ENCODE measurements around the gene CGB5.
A peak's percentile ranks its signal among the peaks of the same experiment; 100 is the strongest.
"Not testable (repeated sequence)": the region's sequence is repeated elsewhere in the genome, so short reads cannot be mapped to it uniquely, and the experiment has no call there.

The CGB5 gene

GRCh38 chr19:49073514-49074378 is 30.1 kb downstream of the CGB5 start:
- 74 to 78% methylated on average over 12 to 18 of the region's 23 CpGs for WGBS, 2 experiments (ENCODE audit: insufficient coverage in 2 of 2)
- H3K4me3 ChIP-seq (ENCODE audit: extremely low read depth, insufficient read depth, low read length, poor library complexity, severe bottlenecking) = no peak overlapping the region
- H3K9me3 ChIP-seq (ENCODE audit: control insufficient read depth, low read length) = no peaks in the 10 kb centered on the region
- H3K36me3 ChIP-seq (ENCODE audit: control insufficient read depth, insufficient read depth, low read length) = no peaks in the 10 kb centered on the region
- no peak overlapping the region for H3K27ac ChIP-seq (ENCODE audit: low read depth, low read length, severe bottlenecking)
- H3K4me1 ChIP-seq (ENCODE audit: control insufficient read depth, insufficient read depth, low read length, poor library complexity, severe bottlenecking) = no peaks in the 10 kb centered on the region

- WGBS, 2 experiments (ENCODE audit: insufficient coverage in 2 of 2) = 31 to 35% methylated on average over 5 to 6 of the region's 9 CpGs
- H3K9me3 ChIP-seq (ENCODE audit: control insufficient read depth, low read length); H3K27ac ChIP-seq (ENCODE audit: low read depth, low read length, severe bottlenecking); H3K36me3 ChIP-seq (ENCODE audit: control insufficient read depth, insufficient read depth, low read length); H3K4me3 ChIP-seq (ENCODE audit: extremely low read depth, insufficient read depth, low read length, poor library complexity, severe bottlenecking); H3K4me1 ChIP-seq (ENCODE audit: control insufficient read depth, insufficient read depth, low read length, poor library complexity, severe bottlenecking): not testable (repeated sequence)
Observed at GRCh38 chr19:49074869-49075268, 31.2 kb downstream of the CGB5 start.

DNA sequence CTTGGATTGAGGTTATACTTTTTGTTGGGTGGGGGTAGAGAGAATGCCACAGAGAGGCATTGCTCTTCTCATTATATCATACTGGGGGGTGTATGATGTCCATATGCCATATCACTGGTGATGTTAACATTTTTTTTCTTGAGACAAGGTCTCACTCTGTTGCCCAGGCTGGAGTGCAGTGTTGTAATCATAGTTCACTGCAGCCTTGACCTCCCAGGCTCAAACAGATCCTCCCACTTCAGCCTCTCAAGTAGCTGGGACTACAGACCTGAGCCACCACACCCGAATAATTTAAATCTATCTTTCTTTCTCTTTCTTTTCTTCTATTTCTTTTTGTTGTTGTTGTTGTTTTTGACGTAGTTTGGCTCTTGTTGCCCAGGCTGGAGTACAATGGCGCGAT is 36.7 kb downstream of the CGB5 start:
- Histone ChIP-seq H3K4me3 (ENCODE audit: extremely low read depth, insufficient read depth, low read length, poor library complexity, severe bottlenecking) (no peak overlapping the region), H3K4me1 (ENCODE audit: control insufficient read depth, insufficient read depth, low read length, poor library complexity, severe bottlenecking) (no peaks in the 10 kb centered on the region), H3K27ac (ENCODE audit: low read depth, low read length, severe bottlenecking) (no peak overlapping the region), H3K36me3 (ENCODE audit: control insufficient read depth, insufficient read depth, low read length) (no peaks in the 10 kb centered on the region), H3K9me3 (ENCODE audit: control insufficient read depth, low read length) (no peaks in the 10 kb centered on the region)
- no CpG with 5 or more reads among the region's 4 CpGs for WGBS, 2 experiments (ENCODE audit: insufficient coverage in 2 of 2)

DNA sequence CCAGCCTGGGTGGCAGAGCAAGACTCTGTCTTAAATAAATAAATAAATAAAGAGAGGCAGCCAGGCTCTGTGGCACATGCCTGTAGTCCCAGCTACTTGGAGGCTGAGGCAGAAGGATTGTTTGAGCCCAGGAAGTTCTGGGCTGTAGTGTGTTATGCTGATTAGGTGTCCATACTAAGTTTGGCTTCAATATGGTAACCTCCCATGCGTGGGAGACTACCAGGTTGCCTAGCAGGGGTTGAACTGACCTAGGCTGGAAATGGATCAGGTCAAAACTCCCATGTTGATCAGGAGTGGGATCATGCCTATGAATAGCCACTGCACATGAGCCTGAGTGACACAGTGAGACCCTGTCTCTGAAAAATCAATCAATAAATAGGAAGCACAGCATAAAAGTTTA is 37.6 kb downstream of the CGB5 start:
- Histone ChIP-seq H3K4me1 (ENCODE audit: control insufficient read depth, insufficient read depth, low read length, poor library complexity, severe bottlenecking) (no peaks in the 10 kb centered on the region), H3K9me3 (ENCODE audit: control insufficient read depth, low read length) (no peaks in the 10 kb centered on the region), H3K36me3 (ENCODE audit: control insufficient read depth, insufficient read depth, low read length) (peaks cover under 1% of the 10 kb centered on the region), H3K4me3 (ENCODE audit: extremely low read depth, insufficient read depth, low read length, poor library complexity, severe bottlenecking) (no peak overlapping the region), H3K27ac (ENCODE audit: low read depth, low read length, severe bottlenecking) (no peak overlapping the region)
- WGBS, 2 experiments (ENCODE audit: insufficient coverage in 2 of 2) = 81 to 100% methylated on average over 1 of the region's 1 CpG

- Histone ChIP-seq H3K27ac (ENCODE audit: low read depth, low read length, severe bottlenecking) (peak overlapping the region; percentile 10), H3K9me3 (ENCODE audit: control insufficient read depth, low read length) (no peaks in the 10 kb centered on the region), H3K4me3 (ENCODE audit: extremely low read depth, insufficient read depth, low read length, poor library complexity, severe bottlenecking) (peak overlapping the region; percentile 87), H3K36me3 (ENCODE audit: control insufficient read depth, insufficient read depth, low read length) (peaks cover 30% of the 10 kb centered on the region), H3K4me1 (ENCODE audit: control insufficient read depth, insufficient read depth, low read length, poor library complexity, severe bottlenecking) (peaks cover 2% of the 10 kb centered on the region)
- WGBS, 2 experiments (ENCODE audit: insufficient coverage in 2 of 2) = 90 to 93% methylated on average over 18 to 24 of the region's 26 CpGs
Observed at GRCh38 chr19:49084206-49085019, 40.8 kb downstream of the CGB5 start.

GRCh38 chr19:49085020-49085867 is 41.6 kb downstream of the CGB5 start, which contains the start of gene SNRNP70:
Gene SNRNP70, plus strand, starts transcription at chr19:49085451. Its CDS starts 964 bp downstream, at chr19:49086415.
- Histone ChIP-seq H3K9me3 (ENCODE audit: control insufficient read depth, low read length) (no peaks in the 10 kb centered on the region), H3K36me3 (ENCODE audit: control insufficient read depth, insufficient read depth, low read length) (peaks cover 38% of the 10 kb centered on the region), H3K4me3 (ENCODE audit: extremely low read depth, insufficient read depth, low read length, poor library complexity, severe bottlenecking) (peak within 1 kb of the TSS; percentile 87), H3K27ac (ENCODE audit: low read depth, low read length, severe bottlenecking) (peak within 1 kb of the TSS; percentile 82), H3K4me1 (ENCODE audit: control insufficient read depth, insufficient read depth, low read length, poor library complexity, severe bottlenecking) (peaks cover 7% of the 10 kb centered on the region)
- WGBS, 2 experiments (ENCODE audit: insufficient coverage in 2 of 2) = 0 to 1% methylated on average over 61 to 84 of the region's 89 CpGs

DNA sequence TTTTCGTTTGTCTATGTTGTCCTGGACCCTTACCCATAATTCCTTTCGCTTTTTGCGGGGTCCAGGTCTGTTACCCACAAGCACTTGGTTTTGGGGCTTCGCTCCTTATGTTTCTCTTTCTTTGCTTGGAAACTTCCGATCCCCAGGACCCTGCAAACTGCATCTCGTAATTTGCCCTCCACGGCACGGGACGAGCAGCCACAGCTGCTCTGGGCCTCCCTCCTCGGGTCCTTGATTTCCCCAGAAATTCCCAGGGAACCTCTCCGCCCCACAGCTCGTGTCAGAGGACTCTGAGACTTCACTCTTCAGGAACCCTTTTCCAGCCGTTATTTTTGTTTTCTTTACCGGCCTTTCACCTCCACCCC is 42.2 kb downstream of the CGB5 start:
- WGBS, 2 experiments (ENCODE audit: insufficient coverage in 2 of 2) = 1 to 4% methylated on average over 12 to 14 of the region's 14 CpGs
- Histone ChIP-seq H3K27ac (ENCODE audit: low read depth, low read length, severe bottlenecking) (peak overlapping the region; percentile 82), H3K4me3 (ENCODE audit: extremely low read depth, insufficient read depth, low read length, poor library complexity, severe bottlenecking) (peak overlapping the region; percentile 87), H3K9me3 (ENCODE audit: control insufficient read depth, low read length) (no peaks in the 10 kb centered on the region), H3K4me1 (ENCODE audit: control insufficient read depth, insufficient read depth, low read length, poor library complexity, severe bottlenecking) (peaks cover 7% of the 10 kb centered on the region), H3K36me3 (ENCODE audit: control insufficient read depth, insufficient read depth, low read length) (peaks cover 44% of the 10 kb centered on the region)

- H3K4me1 ChIP-seq (ENCODE audit: control insufficient read depth, insufficient read depth, low read length, poor library complexity, severe bottlenecking) = peaks cover 7% of the 10 kb centered on the region
- H3K36me3 ChIP-seq (ENCODE audit: control insufficient read depth, insufficient read depth, low read length) = peaks cover 48% of the 10 kb centered on the region
- no peak overlapping the region for H3K27ac ChIP-seq (ENCODE audit: low read depth, low read length, severe bottlenecking)
- H3K9me3 ChIP-seq (ENCODE audit: control insufficient read depth, low read length) = no peaks in the 10 kb centered on the region
- 51 to 67% methylated on average over 9 to 11 of the region's 11 CpGs for WGBS, 2 experiments (ENCODE audit: insufficient coverage in 2 of 2)
- H3K4me3 ChIP-seq (ENCODE audit: extremely low read depth, insufficient read depth, low read length, poor library complexity, severe bottlenecking) = peak overlapping the region; percentile 87
Observed at GRCh38 chr19:49086296-49086695, 42.6 kb downstream of the CGB5 start.

DNA sequence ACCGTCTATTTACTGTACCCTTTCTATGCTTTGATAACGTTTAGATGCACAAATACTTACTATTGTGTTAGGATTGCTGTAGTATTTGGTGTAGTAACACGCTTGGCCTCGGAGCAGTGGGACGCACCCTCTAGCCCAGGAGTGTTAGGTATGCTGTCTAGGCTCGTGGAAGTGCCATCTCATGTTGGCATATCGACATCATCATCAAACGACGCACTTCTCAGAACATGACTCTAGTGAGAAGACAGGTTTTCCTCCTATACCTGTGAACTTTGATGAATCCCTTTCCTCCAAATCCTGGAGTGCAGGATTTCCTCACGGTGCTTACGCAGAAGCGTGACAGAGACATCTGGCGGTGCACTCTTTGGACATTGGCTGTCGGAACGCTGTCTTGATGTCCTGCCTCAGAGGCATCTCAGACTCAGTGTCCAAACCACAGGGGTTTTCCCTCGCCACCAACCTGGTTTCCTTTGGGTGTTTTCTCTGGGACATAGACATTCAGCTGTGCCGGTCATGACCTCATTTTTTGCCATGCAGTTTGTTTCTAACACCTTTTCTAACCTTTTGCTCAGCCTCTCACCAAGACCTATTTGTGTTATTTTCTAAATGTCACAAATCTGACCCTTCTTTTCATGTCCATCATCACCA is 47.9 kb downstream of the CGB5 start:
- no peaks in the 10 kb centered on the region for H3K9me3 ChIP-seq (ENCODE audit: control insufficient read depth, low read length)
- no peak overlapping the region for H3K27ac ChIP-seq (ENCODE audit: low read depth, low read length, severe bottlenecking)
- H3K4me1 ChIP-seq (ENCODE audit: control insufficient read depth, insufficient read depth, low read length, poor library complexity, severe bottlenecking) = peaks cover 12% of the 10 kb centered on the region
- no peak overlapping the region for H3K4me3 ChIP-seq (ENCODE audit: extremely low read depth, insufficient read depth, low read length, poor library complexity, severe bottlenecking)
- peaks cover 93% of the 10 kb centered on the region for H3K36me3 ChIP-seq (ENCODE audit: control insufficient read depth, insufficient read depth, low read length)
- WGBS, 2 experiments (ENCODE audit: insufficient coverage in 2 of 2) = 98% methylated on average over 14 to 16 of the region's 17 CpGs

GRCh38 chr19:49092686-49093085 is 49.0 kb downstream of the CGB5 start:
- Histone ChIP-seq H3K36me3 (ENCODE audit: control insufficient read depth, insufficient read depth, low read length) (peaks cover 87% of the 10 kb centered on the region), H3K9me3 (ENCODE audit: control insufficient read depth, low read length) (no peaks in the 10 kb centered on the region), H3K4me3 (ENCODE audit: extremely low read depth, insufficient read depth, low read length, poor library complexity, severe bottlenecking) (no peak overlapping the region), H3K4me1 (ENCODE audit: control insufficient read depth, insufficient read depth, low read length, poor library complexity, severe bottlenecking) (peaks cover 12% of the 10 kb centered on the region), H3K27ac (ENCODE audit: low read depth, low read length, severe bottlenecking) (no peak overlapping the region)
- 92 to 99% methylated on average over 6 of the region's 6 CpGs for WGBS, 2 experiments (ENCODE audit: insufficient coverage in 2 of 2)

Measured in mesodermal cell (in vitro differentiated cells).